ENCODE results near the gene RAD18. TPM values are rescaled to one million over a fixed set of nuclear protein-coding genes. Genes with fewer than 3 reads are reported as not detected.

RAD18 gene
- polyA plus RNA-seq, 1 of the 3 experiments (the other 2 are of a cell fraction): 5.7 TPM

DNA sequence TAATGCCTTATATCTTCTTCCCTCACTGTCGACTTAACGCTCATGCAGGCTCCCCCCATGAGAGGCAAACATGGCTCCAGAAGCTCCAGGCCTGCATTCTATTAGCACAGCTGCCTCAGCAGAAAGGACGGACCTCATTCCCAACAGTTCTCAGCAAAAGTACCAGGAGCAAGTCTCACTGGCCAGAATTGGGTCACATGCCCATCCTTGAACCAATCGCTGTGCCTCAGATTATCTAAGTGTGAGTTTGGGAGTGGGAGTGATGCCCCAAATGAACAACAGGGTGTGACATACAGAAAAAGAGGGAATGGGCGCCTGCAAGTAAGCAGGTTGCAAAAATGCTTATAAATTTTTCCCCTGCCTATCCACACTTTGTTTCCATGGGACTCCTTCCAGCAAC is 4.3 kb upstream of the RAD18 start:
- Histone ChIP-seq H3K4me1 (ENCODE audit: control insufficient read depth in 1 of 2, insufficient read depth in 2 of 2, low read depth in 1 of 2, low read length in 1 of 2) (peaks cover 5 to 17% of the 10 kb centered on the region in 2 experiments; a peak in 3 of 4 replicates), H3K79me2 (ENCODE audit: insufficient read depth) (peaks cover 7% of the 10 kb centered on the region), H3K4me2 (no peak overlapping the region), H3K4me3 (ENCODE audit: low read depth in 2 of 2, low read length in 1 of 2) (no peak overlapping the region), H3K27me3 (ENCODE audit: insufficient read depth) (no peaks in the 10 kb centered on the region), H3K9ac (no peak overlapping the region), H3K9me3 (no peaks in the 10 kb centered on the region), H4K20me1 (ENCODE audit: insufficient read depth) (no peaks in the 10 kb centered on the region), H3K27ac (ENCODE audit: low read depth in 2 of 2, low read length in 1 of 2) (no peak overlapping the region), H3K36me3 (replicated peaks in 1 of 2; ENCODE audit: control insufficient read depth in 1 of 2, insufficient read depth in 2 of 2, low read length in 1 of 2) (no peaks in the 10 kb centered on the region), H2AFZ (ENCODE audit: low read depth) (no peak overlapping the region), H3K9me2 (no peaks in the 10 kb centered on the region), H3F3A (replicated peaks; ENCODE audit: insufficient read depth) (peaks cover 15% of the 10 kb centered on the region)
- ChIA-PET POLR2A (no interaction called here), CTCF (interaction anchor here (0.5 to 3.0 kb wide), 4 partner anchors 20 to 506 kb away, joined by 3 to 15 read pairs (median 4); no protein-coding TSS in a partner anchor)
- 91% methylated on average over 5 of the region's 5 CpGs for WGBS (ENCODE audit: low lambda C conversion rate)
- no peak for DNase-seq
- TF ChIP-seq, protein P1, sequence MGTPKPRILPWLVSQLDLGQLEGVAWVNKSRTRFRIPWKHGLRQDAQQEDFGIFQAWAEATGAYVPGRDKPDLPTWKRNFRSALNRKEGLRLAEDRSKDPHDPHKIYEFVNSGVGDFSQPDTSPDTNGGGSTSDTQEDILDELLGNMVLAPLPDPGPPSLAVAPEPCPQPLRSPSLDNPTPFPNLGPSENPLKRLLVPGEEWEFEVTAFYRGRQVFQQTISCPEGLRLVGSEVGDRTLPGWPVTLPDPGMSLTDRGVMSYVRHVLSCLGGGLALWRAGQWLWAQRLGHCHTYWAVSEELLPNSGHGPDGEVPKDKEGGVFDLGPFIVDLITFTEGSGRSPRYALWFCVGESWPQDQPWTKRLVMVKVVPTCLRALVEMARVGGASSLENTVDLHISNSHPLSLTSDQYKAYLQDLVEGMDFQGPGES (IDR thresholded peaks at IDR 0.05; ENCODE audit: low read depth, low read length): no peak
- no peak for TF ChIP-seq NRF1 (IDR thresholded peaks at IDR 0.05; ENCODE audit: low read depth, low read length)
- no peak for TF ChIP-seq FOXM1 (IDR thresholded peaks at IDR 0.05; ENCODE audit: low read depth)
- no peak for TF ChIP-seq TCF12 (IDR thresholded peaks at IDR 0.05)
- TF ChIP-seq, protein P2, sequence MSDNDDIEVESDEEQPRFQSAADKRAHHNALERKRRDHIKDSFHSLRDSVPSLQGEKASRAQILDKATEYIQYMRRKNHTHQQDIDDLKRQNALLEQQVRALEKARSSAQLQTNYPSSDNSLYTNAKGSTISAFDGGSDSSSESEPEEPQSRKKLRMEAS (IDR thresholded peaks at IDR 0.05; ENCODE audit: low read depth): no peak
- no peak for TF ChIP-seq MEF2A (IDR thresholded peaks at IDR 0.05; ENCODE audit: borderline replicate concordance, low read depth)
- TF ChIP-seq GATA2 (CRISPR knock-in tag; IDR thresholded peaks at IDR 0.05): no peak
- TF ChIP-seq YY1 (IDR thresholded peaks at IDR 0.05; ENCODE audit: low read depth): no peak
- no peak for TF ChIP-seq RXRA (IDR thresholded peaks at IDR 0.05; ENCODE audit: borderline replicate concordance, low read depth)
- TF ChIP-seq, protein P3, sequence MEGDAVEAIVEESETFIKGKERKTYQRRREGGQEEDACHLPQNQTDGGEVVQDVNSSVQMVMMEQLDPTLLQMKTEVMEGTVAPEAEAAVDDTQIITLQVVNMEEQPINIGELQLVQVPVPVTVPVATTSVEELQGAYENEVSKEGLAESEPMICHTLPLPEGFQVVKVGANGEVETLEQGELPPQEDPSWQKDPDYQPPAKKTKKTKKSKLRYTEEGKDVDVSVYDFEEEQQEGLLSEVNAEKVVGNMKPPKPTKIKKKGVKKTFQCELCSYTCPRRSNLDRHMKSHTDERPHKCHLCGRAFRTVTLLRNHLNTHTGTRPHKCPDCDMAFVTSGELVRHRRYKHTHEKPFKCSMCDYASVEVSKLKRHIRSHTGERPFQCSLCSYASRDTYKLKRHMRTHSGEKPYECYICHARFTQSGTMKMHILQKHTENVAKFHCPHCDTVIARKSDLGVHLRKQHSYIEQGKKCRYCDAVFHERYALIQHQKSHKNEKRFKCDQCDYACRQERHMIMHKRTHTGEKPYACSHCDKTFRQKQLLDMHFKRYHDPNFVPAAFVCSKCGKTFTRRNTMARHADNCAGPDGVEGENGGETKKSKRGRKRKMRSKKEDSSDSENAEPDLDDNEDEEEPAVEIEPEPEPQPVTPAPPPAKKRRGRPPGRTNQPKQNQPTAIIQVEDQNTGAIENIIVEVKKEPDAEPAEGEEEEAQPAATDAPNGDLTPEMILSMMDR (IDR thresholded peaks at IDR 0.05): no peak
- TF ChIP-seq, protein P4, sequence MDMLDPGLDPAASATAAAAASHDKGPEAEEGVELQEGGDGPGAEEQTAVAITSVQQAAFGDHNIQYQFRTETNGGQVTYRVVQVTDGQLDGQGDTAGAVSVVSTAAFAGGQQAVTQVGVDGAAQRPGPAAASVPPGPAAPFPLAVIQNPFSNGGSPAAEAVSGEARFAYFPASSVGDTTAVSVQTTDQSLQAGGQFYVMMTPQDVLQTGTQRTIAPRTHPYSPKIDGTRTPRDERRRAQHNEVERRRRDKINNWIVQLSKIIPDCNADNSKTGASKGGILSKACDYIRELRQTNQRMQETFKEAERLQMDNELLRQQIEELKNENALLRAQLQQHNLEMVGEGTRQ (IDR thresholded peaks at IDR 0.05; ENCODE audit: borderline replicate concordance, low read depth, low read length): no peak
- no peak for TF ChIP-seq CHD2 (IDR thresholded peaks at IDR 0.05; ENCODE audit: low read length, partially characterized antibody)

DNA sequence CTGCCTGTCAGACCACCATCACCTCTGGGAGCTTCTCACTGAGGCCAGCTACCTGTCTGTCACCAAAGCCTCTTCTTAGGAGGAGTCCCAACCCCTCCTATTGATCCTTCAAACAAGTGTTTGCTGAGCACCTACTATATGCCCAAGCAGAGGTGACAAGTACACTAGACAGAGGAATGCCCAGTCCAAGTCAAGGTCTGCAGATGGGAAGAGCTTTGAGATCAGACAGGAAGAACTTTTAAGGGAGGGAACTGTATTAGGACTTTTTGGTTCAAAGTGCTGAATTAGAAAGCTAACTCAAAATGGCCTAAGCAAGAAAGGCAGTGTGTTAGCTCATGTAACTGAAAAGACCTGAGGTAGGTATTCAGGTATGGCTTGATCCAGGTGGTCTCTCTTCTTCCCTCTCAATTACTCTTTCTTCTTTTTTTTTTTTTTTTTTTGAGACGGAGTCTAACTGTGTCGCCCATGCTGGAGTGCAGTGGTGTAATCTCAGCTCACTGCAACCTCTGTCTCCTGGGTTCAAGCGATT is 3.6 kb upstream of the RAD18 start:
- H3K9ac ChIP-seq: no peak overlapping the region
- H3K4me3 ChIP-seq (ENCODE audit: low read depth in 2 of 2, low read length in 1 of 2): no peak overlapping the region
- POLR2A ChIA-PET: no interaction called here
- no peaks in the 10 kb centered on the region for H3K27me3 ChIP-seq (ENCODE audit: insufficient read depth)
- H3K4me1 ChIP-seq (ENCODE audit: control insufficient read depth in 1 of 2, insufficient read depth in 2 of 2, low read depth in 1 of 2, low read length in 1 of 2): peaks cover 12 to 17% of the 10 kb centered on the region in 2 experiments; a peak in 3 of 4 replicates
- H2AFZ ChIP-seq (ENCODE audit: low read depth): no peak overlapping the region
- H3K36me3 ChIP-seq (replicated peaks in 1 of 2; ENCODE audit: control insufficient read depth in 1 of 2, insufficient read depth in 2 of 2, low read length in 1 of 2): no peaks in the 10 kb centered on the region
- no peaks in the 10 kb centered on the region for H4K20me1 ChIP-seq (ENCODE audit: insufficient read depth)
- WGBS (ENCODE audit: low lambda C conversion rate): 61% methylated on average over 3 of the region's 3 CpGs
- CTCF ChIA-PET: interaction anchor here (0.6 to 3.0 kb wide), 5 partner anchors 21 to 336 kb away, joined by 3 to 15 read pairs (median 9); partner anchors contain the start of gene OXTR
- H3K4me2 ChIP-seq: no peak overlapping the region
- H3K9me2 ChIP-seq: no peaks in the 10 kb centered on the region
- H3K79me2 ChIP-seq (ENCODE audit: insufficient read depth): peaks cover 14% of the 10 kb centered on the region
- DNase-seq: no peak
- H3F3A ChIP-seq (replicated peaks; ENCODE audit: insufficient read depth): peaks cover 15% of the 10 kb centered on the region
- H3K27ac ChIP-seq (ENCODE audit: low read depth in 2 of 2, low read length in 1 of 2): no peak overlapping the region
- no peaks in the 10 kb centered on the region for H3K9me3 ChIP-seq
- TF ChIP-seq, protein P5, sequence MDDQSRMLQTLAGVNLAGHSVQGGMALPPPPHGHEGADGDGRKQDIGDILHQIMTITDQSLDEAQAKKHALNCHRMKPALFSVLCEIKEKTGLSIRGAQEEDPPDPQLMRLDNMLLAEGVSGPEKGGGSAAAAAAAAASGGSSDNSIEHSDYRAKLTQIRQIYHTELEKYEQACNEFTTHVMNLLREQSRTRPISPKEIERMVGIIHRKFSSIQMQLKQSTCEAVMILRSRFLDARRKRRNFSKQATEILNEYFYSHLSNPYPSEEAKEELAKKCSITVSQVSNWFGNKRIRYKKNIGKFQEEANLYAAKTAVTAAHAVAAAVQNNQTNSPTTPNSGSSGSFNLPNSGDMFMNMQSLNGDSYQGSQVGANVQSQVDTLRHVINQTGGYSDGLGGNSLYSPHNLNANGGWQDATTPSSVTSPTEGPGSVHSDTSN (IDR thresholded peaks at IDR 0.05): no peak
- TF ChIP-seq MEF2A (IDR thresholded peaks at IDR 0.05; ENCODE audit: borderline replicate concordance, low read depth) (no peak), NRF1 (IDR thresholded peaks at IDR 0.05; ENCODE audit: low read depth, low read length) (no peak), MXI1 (IDR thresholded peaks at IDR 0.05; ENCODE audit: low read depth, low read length) (no peak), TCF12 (IDR thresholded peaks at IDR 0.05) (no peak), EZH2phosphoT487 (IDR thresholded peaks at IDR 0.05; ENCODE audit: borderline replicate concordance, low read depth) (no peak), POLR2AphosphoS5 (IDR thresholded peaks at IDR 0.05; ENCODE audit: low read depth, low read length) (no peak), RAD21 (IDR thresholded peaks at IDR 0.05; ENCODE audit: low read length) (no peak), SMC3 (IDR thresholded peaks at IDR 0.05; ENCODE audit: low read depth, low read length) (no peak), SIN3A (IDR thresholded peaks at IDR 0.05; ENCODE audit: borderline replicate concordance, low read depth, low read length) (no peak)
- TF ChIP-seq, protein P3 (IDR thresholded peaks at IDR 0.05): no peak

Data from SK-N-SH (cell line).